Common myeloid progenitor, CD34-positive (primary cell): Measurements from ENCODE around the gene PTPN1.
"Not testable (repeated sequence)": the region's sequence is repeated elsewhere in the genome, so short reads cannot be mapped to it uniquely, and the experiment has no call there.

ENCODE experiments used
- CTCF ChIA-PET: fragments of 350-600 bp; sonication (Branson Sonifier 250); formaldehyde crosslinking; loops from one replicate; lab custom pipeline; 2021; ENCODE audit warnings: antibody characterized with exemption; lab: Charles Lee
- POLR2A ChIA-PET: fragments of 350-600 bp; sonication (Branson Sonifier 250); formaldehyde crosslinking; loops from one replicate; lab custom pipeline; 2021; ENCODE audit warnings: antibody characterized with exemption; lab: Charles Lee
- DNase-seq, 3 donors: peaks; one replicate each; pipeline versions ENCODE4 v3.0.0 to v3.0.0-alpha.2; 2013
- H3K27ac ChIP-seq, 2 experiments: 1 replicate in 1 of 2; 2 replicates in 1 of 2; pipeline ENCODE4 v1.7.0; 2013; ENCODE audit warnings: inconsistent platforms in 2 of 2, low read length in 2 of 2, mild to moderate bottlenecking in 2 of 2, low read depth in 1 of 2, moderate library complexity in 1 of 2; ENCODE audit not compliant: severe bottlenecking in 2 of 2, insufficient read depth in 1 of 2, poor library complexity in 1 of 2
- H3K27me3 ChIP-seq, 5 experiments: replicated peaks in 2 of 5; 1 replicate in 3 of 5; 2 replicates in 2 of 5; pipeline versions ENCODE4 v1.6.1 to v1.7.0; 2013; ENCODE audit warnings: low read length in 4 of 5, mild to moderate bottlenecking in 2 of 5, moderate library complexity in 2 of 5, inconsistent platforms in 1 of 5; ENCODE audit not compliant: insufficient read depth in 5 of 5, control insufficient read depth in 4 of 5
- H3K36me3 ChIP-seq, 4 experiments: 1 replicate in 2 of 4; 2 replicates in 2 of 4; pipeline versions ENCODE4 v1.6.1 to v1.7.0; 2013; ENCODE audit warnings: low read length in 3 of 4, control low read depth in 1 of 4, mild to moderate bottlenecking in 1 of 4; ENCODE audit not compliant: control insufficient read depth in 4 of 4, insufficient read depth in 4 of 4
- H3K4me1 ChIP-seq, 4 experiments: 1 replicate in 3 of 4; 2 replicates in 1 of 4; pipeline versions ENCODE4 v1.6.1 to v1.7.1; 2013; ENCODE audit warnings: low read length in 3 of 4, mild to moderate bottlenecking in 3 of 4, control low read depth in 1 of 4, inconsistent platforms in 1 of 4, moderate library complexity in 1 of 4; ENCODE audit not compliant: control insufficient read depth in 4 of 4, insufficient read depth in 4 of 4; ENCODE audit errors: control extremely low read depth in 1 of 4
- H3K4me3 ChIP-seq, 7 experiments: 1 replicate in 4 of 7; 2 replicates in 3 of 7; pipeline versions ENCODE4 v1.5.1 to v1.7.0; 2013; ENCODE audit warnings: mild to moderate bottlenecking in 7 of 7, low read length in 6 of 7, moderate library complexity in 6 of 7, inconsistent platforms in 2 of 7, low read depth in 2 of 7, control low read depth in 1 of 7; ENCODE audit not compliant: insufficient read depth in 4 of 7, control insufficient read depth in 1 of 7; ENCODE audit errors: extremely low read depth in 1 of 7
- H3K9me3 ChIP-seq, 5 experiments: 1 replicate in 4 of 5; 2 replicates in 1 of 5; pipeline versions ENCODE4 v1.6.1 to v1.7.1; 2013; ENCODE audit warnings: low read length in 4 of 5, mild to moderate bottlenecking in 2 of 5, inconsistent platforms in 1 of 5, low read depth in 1 of 5, moderate library complexity in 1 of 5; ENCODE audit not compliant: control insufficient read depth in 4 of 5, insufficient read depth in 2 of 5; ENCODE audit errors: control extremely low read depth in 1 of 5
- WGBS: methylation state at CpG from one replicate; pipeline ENCODE4 v1.1.5; 2013; ENCODE audit not compliant: insufficient coverage; 5-methylcytosine and 5-hydroxymethylcytosine counted together

Gene PTPN1

GRCh38 chr20:50620459-50620858, 110.3 kb downstream of the PTPN1 start:
- H3K27ac ChIP-seq, H3K4me3 ChIP-seq, CTCF ChIA-PET, H3K4me1 ChIP-seq, DNase-seq, H3K27me3 ChIP-seq, POLR2A ChIA-PET: not testable (repeated sequence)
- 100% methylated on average over 5 of the region's 9 CpGs for WGBS
- peaks cover 0 to 11% (median 6%) of the 10 kb centered on the region in 5 experiments for H3K9me3 ChIP-seq
- H3K36me3 ChIP-seq = peaks cover 0 to 25% (median 4%) of the 10 kb centered on the region in 4 experiments

GRCh38 chr20:50621068-50621665, 111.0 kb downstream of the PTPN1 start:
- no peak overlapping the region for H3K27ac ChIP-seq
- CTCF ChIA-PET = interaction anchor here (1.3 to 1.5 kb wide), 2 partner anchors 11 to 686 kb away, joined by 4 read pairs; no protein-coding TSS in a partner anchor
- no peak overlapping the region for H3K4me3 ChIP-seq
- H3K9me3 ChIP-seq = peaks cover 0 to 11% (median 6%) of the 10 kb centered on the region in 5 experiments
- POLR2A ChIA-PET = interaction anchor here (0.6 kb wide), 1 partner anchor 1003 kb away, joined by 3 read pairs; no protein-coding TSS in a partner anchor
- H3K4me1 ChIP-seq = peaks cover 0 to 2% (median 0%) of the 10 kb centered on the region in 4 experiments
- WGBS = 100% methylated on average over 3 of the region's 4 CpGs
- H3K27me3 ChIP-seq = no peaks in the 10 kb centered on the region
- no peak for DNase-seq
- H3K36me3 ChIP-seq = peaks cover 0 to 21% (median 4%) of the 10 kb centered on the region in 4 experiments

- 98% methylated on average over 16 of the region's 18 CpGs for WGBS
- CTCF ChIA-PET = interaction anchor here (1.0 to 2.5 kb wide), 7 partner anchors 8 to 125 kb away, joined by 3 to 19 read pairs (median 4); no protein-coding TSS in a partner anchor
Observed at GRCh38 chr20:50624351-50625016, 114.3 kb downstream of the PTPN1 start.

GRCh38 chr20:50625986-50626677, 115.9 kb downstream of the PTPN1 start:
- peak; percentile 33 to 66 (median 65) for DNase-seq
- Histone ChIP-seq H3K27ac (no peak overlapping the region), H3K4me1 (peaks cover 0 to 2% (median 0%) of the 10 kb centered on the region in 4 experiments), H3K4me3 (no peak overlapping the region), H3K9me3 (peaks cover 0 to 6% (median under 1%) of the 10 kb centered on the region in 5 experiments), H3K27me3 (no peaks in the 10 kb centered on the region), H3K36me3 (peaks cover 0 to 6% (median 2%) of the 10 kb centered on the region in 4 experiments)
- 56% methylated on average over 13 of the region's 15 CpGs for WGBS
- ChIA-PET POLR2A (no interaction called here), CTCF (interaction anchor here (0.6 to 2.5 kb wide), 19 partner anchors 10 to 410 kb away, joined by 3 to 19 read pairs (median 3); partner anchors contain the start of gene RIPOR3)

More at GRCh38 chr20:50624351-50625016, 114.3 kb downstream of the PTPN1 start:
- H3K27ac ChIP-seq = no peak overlapping the region
- POLR2A ChIA-PET = no interaction called here
- peaks cover 0 to 2% (median 0%) of the 10 kb centered on the region in 4 experiments for H3K4me1 ChIP-seq
- H3K27me3 ChIP-seq = no peaks in the 10 kb centered on the region
- DNase-seq = no peak
- peaks cover 0 to 15% (median 3%) of the 10 kb centered on the region in 4 experiments for H3K36me3 ChIP-seq
- no peak overlapping the region for H3K4me3 ChIP-seq
- peaks cover 0 to 11% (median 6%) of the 10 kb centered on the region in 5 experiments for H3K9me3 ChIP-seq

GRCh38 chr20:50627747-50628146, 117.6 kb downstream of the PTPN1 start:
- POLR2A ChIA-PET = no interaction called here
- no peaks in the 10 kb centered on the region for H3K27me3 ChIP-seq
- H3K36me3 ChIP-seq = peaks cover 0 to 5% (median 0%) of the 10 kb centered on the region in 4 experiments
- CTCF ChIA-PET = interaction anchor here (1.7 kb wide), 1 partner anchor 10 kb away, joined by 6 read pairs; no protein-coding TSS in a partner anchor
- DNase-seq = no peak
- H3K27ac ChIP-seq = no peak overlapping the region
- peaks cover 0 to 2% (median 0%) of the 10 kb centered on the region in 4 experiments for H3K4me1 ChIP-seq
- 92% methylated on average over 9 of the region's 9 CpGs for WGBS
- no peak overlapping the region for H3K4me3 ChIP-seq
- H3K9me3 ChIP-seq = no peaks in the 10 kb centered on the region

- H3K36me3 ChIP-seq = peaks cover 0 to 5% (median 0%) of the 10 kb centered on the region in 4 experiments
- CTCF ChIA-PET = interaction anchor here (0.8 to 1.7 kb wide), 2 partner anchors 9 to 367 kb away, joined by 3 to 6 read pairs; no protein-coding TSS in a partner anchor
- no peak overlapping the region for H3K4me3 ChIP-seq
- DNase-seq = no peak
- H3K27ac ChIP-seq = no peak overlapping the region
- POLR2A ChIA-PET = no interaction called here
- no peaks in the 10 kb centered on the region for H3K27me3 ChIP-seq
- WGBS = 97% methylated on average over 7 of the region's 11 CpGs
- no peaks in the 10 kb centered on the region for H3K9me3 ChIP-seq
- peaks cover 0 to 2% (median 0%) of the 10 kb centered on the region in 4 experiments for H3K4me1 ChIP-seq
Observed at GRCh38 chr20:50628332-50628731, 118.1 kb downstream of the PTPN1 start.
